ENCODE data around the gene DCLK1.
"Not testable (repeated sequence)": the region's sequence is repeated elsewhere in the genome, so short reads cannot be mapped to it uniquely, and the experiment has no call there.

The DCLK1 gene

DNA sequence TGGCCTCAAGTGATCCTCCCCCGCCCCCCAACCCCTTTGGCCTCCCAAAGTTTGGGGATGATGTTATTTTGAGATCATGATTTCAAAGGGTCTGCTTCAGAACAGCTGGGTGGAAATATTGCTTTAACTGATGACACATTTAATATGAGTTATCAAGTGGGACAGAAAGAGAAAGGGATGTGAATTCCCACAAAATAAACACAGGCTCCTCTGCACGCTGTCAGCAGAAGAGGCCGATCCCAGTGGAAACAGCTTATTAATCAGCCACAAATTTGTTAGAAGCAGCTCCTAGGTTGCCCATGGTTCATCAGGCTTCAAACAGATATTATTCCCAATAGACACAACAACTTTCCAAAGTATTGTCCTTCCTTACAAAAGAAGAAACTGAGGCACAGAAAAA, 4.7 kb downstream of the DCLK1 start:
- Mint-ChIP-seq H3K27me3 (peaks cover 7% of the 10 kb centered on the region), H3K36me3 (ENCODE audit: insufficient read depth) (peaks cover 2% of the 10 kb centered on the region)

DNA sequence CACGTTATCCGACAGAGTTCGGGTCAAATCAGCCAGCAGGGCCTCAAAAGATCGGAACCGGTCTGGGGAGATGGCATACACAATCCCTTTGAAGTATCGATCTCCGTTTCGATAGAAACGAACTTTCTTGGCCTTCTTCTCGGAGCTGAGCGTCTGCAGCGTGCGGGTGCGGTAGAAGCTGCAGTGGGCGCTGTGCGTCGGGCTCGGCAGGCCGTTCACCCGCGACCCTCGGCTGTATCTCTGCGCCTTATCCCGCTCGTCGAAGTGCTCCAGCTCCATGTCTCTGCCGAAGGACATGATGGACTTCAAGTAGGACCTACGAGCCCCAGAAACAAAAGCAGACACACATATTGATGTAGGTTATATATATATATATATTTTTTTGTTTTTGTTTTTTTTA, 5.3 kb downstream of the DCLK1 start:
- ATAC-seq (replicated peaks; ENCODE audit: extremely low read depth, poor library complexity, severe bottlenecking) (no peak), DNase-seq (ENCODE audit: low spot score in 2 of 2) (no peak)
- peaks cover 7% of the 10 kb centered on the region for H3K27me3 Mint-ChIP-seq
- no peak overlapping the region for H3K27ac Mint-ChIP-seq (ENCODE audit: low read depth)
- H3K4me3 Mint-ChIP-seq, result no peak overlapping the region
- peaks cover 6% of the 10 kb centered on the region for H3K9me3 Mint-ChIP-seq
- H3K36me3 Mint-ChIP-seq (ENCODE audit: insufficient read depth), result no peaks in the 10 kb centered on the region
- H3K4me1 Mint-ChIP-seq, result no peaks in the 10 kb centered on the region

More for the DNA sequence above, 4.7 kb downstream of the DCLK1 start:
- H3K4me1 Mint-ChIP-seq, result no peaks in the 10 kb centered on the region
- no peak overlapping the region for H3K27ac Mint-ChIP-seq (ENCODE audit: low read depth)
- ATAC-seq (replicated peaks; ENCODE audit: extremely low read depth, poor library complexity, severe bottlenecking) (no peak), DNase-seq (ENCODE audit: low spot score in 2 of 2) (no peak)
- H3K4me3 Mint-ChIP-seq, result no peak overlapping the region
- H3K9me3 Mint-ChIP-seq, result peaks cover 6% of the 10 kb centered on the region

DNA sequence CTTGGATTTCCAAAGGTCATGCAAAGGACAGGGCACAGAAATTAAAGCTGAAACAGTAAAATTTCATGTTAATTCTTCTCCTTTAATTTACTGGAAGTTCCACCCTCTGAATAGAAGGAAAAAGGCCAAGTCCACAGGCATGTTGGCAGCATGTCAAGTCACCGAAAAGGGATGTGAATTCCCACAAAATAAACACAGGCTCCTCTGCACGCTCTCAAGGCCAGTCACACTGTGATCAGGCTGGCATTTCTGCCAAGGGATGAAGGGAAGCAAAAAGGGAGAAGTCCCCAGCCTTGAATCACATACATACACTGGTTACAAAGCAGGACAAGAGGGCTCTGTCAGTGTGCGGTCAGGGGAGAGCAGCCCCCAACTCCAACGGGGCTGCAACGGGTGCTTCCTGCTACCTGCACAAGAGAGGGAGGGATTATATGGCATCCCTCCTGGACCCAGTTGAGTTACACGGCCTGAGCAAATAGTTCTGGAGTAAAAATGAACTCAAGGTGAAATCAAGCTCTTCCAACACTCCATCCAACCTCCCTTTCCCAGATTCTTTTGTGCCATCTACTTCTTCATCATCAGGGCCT, 6.9 kb downstream of the DCLK1 start:
- H3K36me3 Mint-ChIP-seq (ENCODE audit: insufficient read depth), result no peaks in the 10 kb centered on the region
- H3K9me3 Mint-ChIP-seq, result peaks cover 6% of the 10 kb centered on the region
- no peak for DNase-seq (ENCODE audit: low spot score in 2 of 2)
- no peaks in the 10 kb centered on the region for H3K27me3 Mint-ChIP-seq
- ATAC-seq (replicated peaks; ENCODE audit: extremely low read depth, poor library complexity, severe bottlenecking), result no peak
- no peaks in the 10 kb centered on the region for H3K4me1 Mint-ChIP-seq
- no peak overlapping the region for H3K27ac Mint-ChIP-seq (ENCODE audit: low read depth)
- no peak overlapping the region for H3K4me3 Mint-ChIP-seq

DNA sequence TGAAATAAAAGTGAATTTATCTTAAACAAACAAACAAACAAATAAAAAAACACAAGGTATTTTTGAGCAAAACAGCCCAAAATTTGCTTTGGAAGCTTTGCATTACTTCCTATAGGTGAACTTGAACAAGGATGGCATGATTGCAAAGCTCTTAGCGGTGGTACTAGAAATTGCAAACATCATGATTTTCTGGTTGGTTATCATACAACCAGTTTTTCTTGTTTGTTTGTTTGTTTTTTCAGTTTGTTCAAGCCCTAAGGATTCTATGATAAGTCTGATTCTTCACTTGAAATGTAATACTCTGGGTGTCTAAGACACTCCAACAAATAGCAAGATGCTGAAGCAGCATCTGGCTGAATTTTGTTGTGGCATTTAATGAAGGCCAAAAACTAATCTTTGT, 15.9 kb downstream of the DCLK1 start:
- ATAC-seq (replicated peaks; ENCODE audit: extremely low read depth, poor library complexity, severe bottlenecking) (no peak), DNase-seq (ENCODE audit: low spot score in 2 of 2) (no peak)
- Mint-ChIP-seq H3K4me3 (no peak overlapping the region), H3K27me3 (no peaks in the 10 kb centered on the region), H3K36me3 (ENCODE audit: insufficient read depth) (peaks cover 2% of the 10 kb centered on the region), H3K27ac (ENCODE audit: low read depth) (no peak overlapping the region), H3K9me3 (peaks cover 15% of the 10 kb centered on the region), H3K4me1 (no peaks in the 10 kb centered on the region)

DNA sequence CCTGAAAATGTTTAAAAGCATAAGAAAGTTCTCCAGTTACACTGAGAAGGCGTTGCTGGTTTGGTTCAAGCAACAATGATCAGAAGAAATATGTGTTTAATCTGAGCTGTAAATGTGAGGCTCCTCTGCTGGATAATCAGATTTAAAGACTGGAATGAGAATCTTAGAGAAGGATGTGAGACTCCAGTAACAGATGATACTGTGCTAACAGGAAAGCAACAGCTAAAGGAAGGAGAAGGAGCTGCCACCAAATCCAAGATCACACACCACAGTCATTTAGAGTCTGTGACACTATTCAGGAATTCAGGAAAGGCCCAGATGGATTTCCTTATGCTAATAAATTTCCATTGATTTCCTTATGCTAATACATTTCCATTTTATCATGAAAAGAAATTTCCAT, 16.9 kb downstream of the DCLK1 start:
- H3K27me3 Mint-ChIP-seq, result no peaks in the 10 kb centered on the region

DNA sequence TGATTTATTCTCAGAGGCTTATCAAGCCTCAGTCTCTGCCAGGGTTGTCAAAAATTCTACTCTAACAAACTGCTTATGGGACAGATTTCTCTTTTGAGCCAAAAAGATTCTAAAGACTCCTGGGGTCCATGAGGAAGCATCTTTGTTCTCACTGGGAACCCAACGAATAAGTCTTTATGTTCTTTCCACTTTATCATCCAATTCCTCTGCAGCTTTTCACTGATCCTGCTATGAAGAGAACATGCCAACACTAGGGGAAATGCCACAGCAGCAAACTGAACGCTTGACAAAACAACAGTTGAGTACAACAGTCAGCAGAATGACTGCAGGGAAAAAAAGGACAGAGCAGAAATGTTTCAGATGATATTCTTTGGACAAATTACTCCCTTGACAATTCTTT, 22.2 kb downstream of the DCLK1 start:
- H3K9me3 Mint-ChIP-seq, result peaks cover 14% of the 10 kb centered on the region
- no peaks in the 10 kb centered on the region for H3K27me3 Mint-ChIP-seq

More for the DNA sequence above, 16.9 kb downstream of the DCLK1 start:
- H3K4me3 Mint-ChIP-seq, result no peak overlapping the region
- ATAC-seq (replicated peaks; ENCODE audit: extremely low read depth, poor library complexity, severe bottlenecking), result no peak
- no peak for DNase-seq (ENCODE audit: low spot score in 2 of 2)
- no peaks in the 10 kb centered on the region for H3K4me1 Mint-ChIP-seq
- no peak overlapping the region for H3K27ac Mint-ChIP-seq (ENCODE audit: low read depth)
- peaks cover 2% of the 10 kb centered on the region for H3K36me3 Mint-ChIP-seq (ENCODE audit: insufficient read depth)
- peaks cover 15% of the 10 kb centered on the region for H3K9me3 Mint-ChIP-seq

DNA sequence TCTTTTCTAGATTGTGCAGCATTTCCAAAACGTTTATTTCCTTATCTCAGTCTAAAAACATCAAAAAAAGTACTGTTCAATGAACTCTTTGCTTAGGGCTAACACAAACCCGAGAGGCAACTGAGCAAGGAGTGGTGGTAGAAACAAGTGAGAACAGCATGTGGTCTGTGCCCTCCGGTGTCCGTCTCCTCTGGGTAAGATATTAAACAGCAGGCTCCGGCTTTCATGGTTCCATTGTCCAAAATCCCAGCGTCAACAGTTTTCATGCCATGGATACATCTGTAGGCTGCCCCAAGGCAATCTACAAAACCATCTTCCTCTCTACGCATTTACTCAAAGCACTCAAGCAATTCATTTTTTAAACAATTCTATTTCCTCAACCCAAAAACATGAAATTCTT, 22.8 kb downstream of the DCLK1 start:
- no peak for DNase-seq (ENCODE audit: low spot score in 2 of 2)
- ATAC-seq (replicated peaks; ENCODE audit: extremely low read depth, poor library complexity, severe bottlenecking), result no peak
- no peak overlapping the region for H3K4me3 Mint-ChIP-seq
- no peaks in the 10 kb centered on the region for H3K27me3 Mint-ChIP-seq
- H3K36me3 Mint-ChIP-seq (ENCODE audit: insufficient read depth), result no peaks in the 10 kb centered on the region
- no peak overlapping the region for H3K27ac Mint-ChIP-seq (ENCODE audit: low read depth)
- no peaks in the 10 kb centered on the region for H3K4me1 Mint-ChIP-seq
- peaks cover 14% of the 10 kb centered on the region for H3K9me3 Mint-ChIP-seq

More for the DNA sequence above, 22.2 kb downstream of the DCLK1 start:
- Mint-ChIP-seq H3K36me3 (ENCODE audit: insufficient read depth) (no peaks in the 10 kb centered on the region), H3K4me3 (no peak overlapping the region), H3K4me1 (no peaks in the 10 kb centered on the region), H3K27ac (ENCODE audit: low read depth) (no peak overlapping the region)
- ATAC-seq (replicated peaks; ENCODE audit: extremely low read depth, poor library complexity, severe bottlenecking) (no peak), DNase-seq (ENCODE audit: low spot score in 2 of 2) (no peak)

DNA sequence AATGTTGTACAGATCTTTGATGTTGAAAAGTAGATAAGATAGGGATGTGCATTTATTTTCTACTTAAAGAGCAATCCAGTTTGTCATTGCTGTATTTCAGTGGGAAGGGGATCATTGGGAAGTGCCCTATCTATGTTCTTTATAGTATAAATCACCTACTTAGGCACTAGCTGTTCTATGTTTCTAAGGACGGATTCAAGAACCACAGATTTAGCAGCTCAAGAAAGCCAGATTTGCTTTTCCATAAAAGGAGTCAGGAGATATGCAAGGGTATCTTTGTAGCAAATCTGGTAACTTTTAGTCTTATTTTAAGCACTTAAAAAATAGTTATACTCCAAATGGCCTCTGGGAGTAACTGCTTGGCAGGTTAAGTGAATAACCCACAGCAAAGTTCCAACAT, 23.7 kb downstream of the DCLK1 start:
- H3K4me1 Mint-ChIP-seq, result no peaks in the 10 kb centered on the region
- ATAC-seq (replicated peaks; ENCODE audit: extremely low read depth, poor library complexity, severe bottlenecking), result no peak
- H3K36me3 Mint-ChIP-seq (ENCODE audit: insufficient read depth), result no peaks in the 10 kb centered on the region
- H3K27me3 Mint-ChIP-seq, result no peaks in the 10 kb centered on the region
- no peak for DNase-seq (ENCODE audit: low spot score in 2 of 2)
- H3K27ac Mint-ChIP-seq (ENCODE audit: low read depth), result no peak overlapping the region
- H3K9me3 Mint-ChIP-seq, result peaks cover 18% of the 10 kb centered on the region
- H3K4me3 Mint-ChIP-seq, result no peak overlapping the region

DNA sequence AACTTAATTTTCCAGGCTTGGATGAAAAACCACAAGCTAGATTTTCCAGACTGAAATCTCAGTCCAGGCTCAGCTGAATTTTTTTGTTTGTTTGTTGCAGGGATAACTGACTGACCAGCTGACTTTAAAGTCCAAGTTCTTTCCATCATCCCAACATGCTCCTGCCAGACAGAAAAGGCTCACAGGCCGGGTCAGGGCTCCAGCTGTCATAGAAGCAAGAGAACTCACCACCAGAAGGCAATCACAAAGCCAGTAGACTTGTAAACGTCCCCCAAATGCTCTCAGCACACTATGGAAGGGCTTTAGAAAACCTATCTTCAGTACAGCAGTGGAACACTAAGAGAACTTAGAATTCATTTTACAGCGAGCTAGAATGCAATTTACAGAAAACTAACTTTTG, 25.5 kb downstream of the DCLK1 start:
- DNase-seq (ENCODE audit: low spot score in 2 of 2), result no peak
- H3K36me3 Mint-ChIP-seq (ENCODE audit: insufficient read depth), result no peaks in the 10 kb centered on the region
- no peak for ATAC-seq (replicated peaks; ENCODE audit: extremely low read depth, poor library complexity, severe bottlenecking)
- H3K27ac Mint-ChIP-seq (ENCODE audit: low read depth), result no peak overlapping the region
- H3K4me1 Mint-ChIP-seq, result no peaks in the 10 kb centered on the region
- no peak overlapping the region for H3K4me3 Mint-ChIP-seq
- H3K27me3 Mint-ChIP-seq, result no peaks in the 10 kb centered on the region
- H3K9me3 Mint-ChIP-seq, result peaks cover 18% of the 10 kb centered on the region

DNA sequence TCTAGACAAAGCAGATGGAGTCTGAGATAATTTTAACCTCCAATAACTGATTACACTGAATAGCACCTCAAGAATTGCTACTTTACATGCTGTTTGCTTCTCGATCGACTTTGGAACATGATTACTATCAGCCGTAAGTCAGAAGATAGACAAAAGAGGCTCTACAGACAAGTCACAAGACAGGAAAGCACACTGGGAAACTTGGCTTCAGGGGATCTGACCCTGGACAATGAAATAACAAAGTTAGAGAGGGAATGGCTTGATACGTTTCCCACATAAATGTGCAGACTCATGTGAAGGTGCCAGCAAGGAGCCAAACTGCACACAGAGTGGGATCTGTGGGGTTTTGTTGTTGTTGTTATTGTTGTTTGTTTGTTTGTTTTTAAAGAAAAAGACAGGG, 28.5 kb downstream of the DCLK1 start:
- ATAC-seq (replicated peaks; ENCODE audit: extremely low read depth, poor library complexity, severe bottlenecking) (no peak), DNase-seq (ENCODE audit: low spot score in 2 of 2) (no peak)
- no peak overlapping the region for H3K4me3 Mint-ChIP-seq
- H3K4me1 Mint-ChIP-seq, result no peaks in the 10 kb centered on the region
- H3K36me3 Mint-ChIP-seq (ENCODE audit: insufficient read depth), result no peaks in the 10 kb centered on the region
- H3K27ac Mint-ChIP-seq (ENCODE audit: low read depth), result no peak overlapping the region
- H3K27me3 Mint-ChIP-seq, result no peaks in the 10 kb centered on the region
- H3K9me3 Mint-ChIP-seq, result peaks cover 10% of the 10 kb centered on the region

DNA sequence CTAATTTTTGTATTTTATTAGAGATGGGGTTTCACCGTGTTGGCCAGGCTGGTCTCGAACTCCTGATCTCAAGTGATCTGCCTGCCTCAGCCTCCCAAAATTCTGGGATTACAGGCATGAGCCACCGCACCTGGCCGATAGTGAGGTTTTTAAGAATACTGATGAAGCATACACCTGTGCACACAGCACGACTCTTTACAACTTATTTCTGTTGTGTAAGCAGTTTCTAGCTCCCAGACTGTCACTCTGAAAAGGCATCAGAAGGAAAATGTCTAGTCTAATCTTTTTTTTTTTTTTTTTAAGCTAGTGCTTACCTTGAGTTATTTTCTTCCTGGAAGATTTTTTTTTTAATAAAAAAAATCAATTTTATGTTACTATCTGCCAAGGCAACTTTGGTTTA, 29.3 kb downstream of the DCLK1 start:
- not testable (repeated sequence) for H3K27ac Mint-ChIP-seq (ENCODE audit: low read depth); H3K27me3 Mint-ChIP-seq; H3K36me3 Mint-ChIP-seq (ENCODE audit: insufficient read depth); H3K4me1 Mint-ChIP-seq; ATAC-seq (replicated peaks; ENCODE audit: extremely low read depth, poor library complexity, severe bottlenecking); H3K9me3 Mint-ChIP-seq; DNase-seq (ENCODE audit: low spot score in 2 of 2); H3K4me3 Mint-ChIP-seq

DNA sequence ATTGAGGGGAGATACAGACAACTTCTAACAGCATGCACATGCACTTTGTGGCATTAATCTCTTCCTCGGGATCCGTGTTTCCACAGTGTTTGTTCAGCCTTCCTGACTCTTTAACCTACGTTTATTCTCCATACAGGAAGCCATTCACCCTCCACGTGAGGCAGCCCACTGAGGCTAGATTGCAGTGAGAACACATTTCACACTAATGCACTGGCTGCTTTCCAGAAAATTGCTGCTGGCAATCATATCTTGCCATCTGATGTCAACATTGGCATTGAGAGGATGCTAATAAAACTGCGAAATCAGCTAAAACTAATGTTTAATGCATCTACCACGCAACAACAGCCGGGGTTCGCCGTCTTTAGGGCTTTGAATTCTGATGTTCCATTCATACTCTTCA, 30.0 kb downstream of the DCLK1 start:
- ATAC-seq (replicated peaks; ENCODE audit: extremely low read depth, poor library complexity, severe bottlenecking) (no peak), DNase-seq (ENCODE audit: low spot score in 2 of 2) (no peak)
- H3K36me3 Mint-ChIP-seq (ENCODE audit: insufficient read depth), result no peaks in the 10 kb centered on the region
- no peak overlapping the region for H3K4me3 Mint-ChIP-seq
- H3K27ac Mint-ChIP-seq (ENCODE audit: low read depth), result no peak overlapping the region
- peaks cover 10% of the 10 kb centered on the region for H3K9me3 Mint-ChIP-seq
- no peaks in the 10 kb centered on the region for H3K27me3 Mint-ChIP-seq
- no peaks in the 10 kb centered on the region for H3K4me1 Mint-ChIP-seq

DNA sequence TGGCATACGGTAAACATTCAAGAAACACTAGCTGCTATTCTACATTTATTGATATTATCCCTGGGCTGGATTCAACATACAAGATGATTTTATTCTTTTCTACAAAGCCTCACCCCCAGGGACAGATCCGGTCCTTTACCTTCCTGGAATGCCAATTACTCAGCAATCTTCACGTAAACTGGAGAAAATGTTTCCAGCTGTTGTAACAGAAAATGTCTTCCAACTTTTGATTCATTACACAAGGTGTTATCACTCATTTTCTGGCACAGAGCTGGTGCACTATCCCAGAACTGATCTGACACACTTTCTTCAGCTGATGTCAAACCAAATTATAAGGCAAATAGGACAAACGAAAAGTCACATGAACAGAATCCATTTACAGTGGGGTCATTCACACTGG, 33.1 kb downstream of the DCLK1 start:
- no peak for ATAC-seq (replicated peaks; ENCODE audit: extremely low read depth, poor library complexity, severe bottlenecking)

More for the DNA sequence above, 33.1 kb downstream of the DCLK1 start:
- Mint-ChIP-seq H3K9me3 (peaks cover 10% of the 10 kb centered on the region), H3K27ac (ENCODE audit: low read depth) (no peak overlapping the region), H3K4me1 (no peaks in the 10 kb centered on the region), H3K4me3 (no peak overlapping the region), H3K27me3 (no peaks in the 10 kb centered on the region), H3K36me3 (ENCODE audit: insufficient read depth) (no peaks in the 10 kb centered on the region)
- no peak for DNase-seq (ENCODE audit: low spot score in 2 of 2)

Data from central memory CD8-positive, alpha-beta T cell (primary cell).